Amniotic stem cell (primary cell): Measurements from ENCODE around the gene AHDC1.
"Not testable (repeated sequence)": the region's sequence is repeated elsewhere in the genome, so short reads cannot be mapped to it uniquely, and the experiment has no call there.

Experiments used
- DNase-seq: peaks from one replicate; lab custom pipeline; 2025; lab: John Stamatoyannopoulos, UW

Gene AHDC1

GRCh38 chr1:27562534-27563340 lies 41.2 kb downstream of the AHDC1 start:
- no peak for DNase-seq

DNA sequence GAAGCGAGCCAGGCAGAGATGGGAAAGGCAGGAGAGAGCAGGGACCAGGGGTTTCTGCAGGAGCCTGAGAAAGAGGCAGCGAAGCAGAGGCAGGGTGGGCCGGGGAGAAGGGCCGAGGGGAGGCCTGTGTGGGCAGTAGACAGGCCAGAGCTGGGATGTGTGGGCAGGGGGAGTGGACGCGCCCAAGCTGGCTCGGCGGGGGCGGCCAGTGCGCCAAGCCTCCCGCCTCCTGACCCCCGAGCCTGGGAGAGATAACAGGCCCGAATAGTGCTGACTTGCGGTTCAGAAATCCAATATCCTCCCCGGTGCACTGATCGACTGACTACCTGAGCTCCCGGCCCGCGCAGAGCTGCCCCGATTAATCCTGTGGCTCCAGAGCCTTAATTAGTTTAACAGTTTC lies 41.9 kb downstream of the AHDC1 start:
- DNase-seq: no peak

- no peak for DNase-seq
Measured at GRCh38 chr1:27561124-27561899, 42.6 kb downstream of the AHDC1 start.

GRCh38 chr1:27560268-27561123 lies 43.4 kb downstream of the AHDC1 start:
- no peak for DNase-seq

- DNase-seq: no peak
Measured at GRCh38 chr1:27559466-27560030, 44.4 kb downstream of the AHDC1 start.

DNA sequence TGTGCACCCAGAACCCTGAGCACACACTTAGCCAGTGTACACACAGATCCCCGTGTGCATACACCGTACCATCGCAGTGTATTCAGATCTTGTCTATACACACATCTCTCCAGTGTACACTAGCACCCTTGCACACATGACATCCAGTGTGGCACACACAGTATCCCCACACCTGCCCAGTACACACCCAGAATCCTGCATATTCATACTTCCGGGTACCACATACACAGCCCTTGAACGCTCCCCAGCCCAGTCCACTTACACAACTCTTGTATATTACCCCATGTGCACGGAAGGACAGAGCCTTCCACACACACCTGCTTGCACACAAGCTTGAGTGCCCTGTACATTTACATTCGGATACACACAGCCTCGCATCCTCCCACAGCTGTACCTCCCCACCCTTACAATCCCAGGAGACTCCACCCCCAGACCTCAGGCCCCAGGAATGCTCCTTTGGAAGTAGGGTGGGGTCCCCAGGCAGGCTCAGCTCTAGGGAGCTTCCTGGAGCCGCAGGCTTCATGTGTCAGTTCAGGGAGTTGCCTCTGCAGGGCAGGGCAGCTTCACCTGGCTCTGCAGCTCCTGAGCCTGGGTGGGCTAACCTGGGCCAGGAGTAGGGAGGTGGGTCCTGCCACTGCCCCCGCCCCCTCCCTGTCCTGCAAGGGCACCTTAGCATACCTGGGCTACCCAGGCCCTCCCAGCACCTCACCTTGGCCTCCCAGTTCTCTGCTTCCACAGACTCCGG lies 46.2 kb downstream of the AHDC1 start:
- DNase-seq: no peak

GRCh38 chr1:27556781-27557595 lies 47.0 kb downstream of the AHDC1 start:
- peak; percentile 93 for DNase-seq

DNA sequence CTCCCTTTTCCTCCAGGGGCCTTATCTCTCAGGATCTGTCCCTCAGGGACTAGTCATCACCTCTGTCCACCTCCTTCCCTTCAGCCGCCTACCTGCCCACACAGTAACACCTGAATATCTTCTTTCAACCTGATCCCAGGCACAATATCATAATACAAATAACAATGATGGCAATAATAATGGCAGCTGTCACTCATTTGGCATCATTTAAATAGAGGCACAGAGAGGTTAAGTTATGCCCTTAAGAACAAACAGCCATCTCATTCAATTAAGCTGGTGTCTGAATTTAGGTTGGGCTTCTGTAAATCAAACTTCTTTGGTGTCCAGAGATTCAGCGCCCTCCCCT lies 47.5 kb downstream of the AHDC1 start:
- DNase-seq: no peak

GRCh38 chr1:27555700-27556424 lies 48.1 kb downstream of the AHDC1 start:
- no peak for DNase-seq

DNA sequence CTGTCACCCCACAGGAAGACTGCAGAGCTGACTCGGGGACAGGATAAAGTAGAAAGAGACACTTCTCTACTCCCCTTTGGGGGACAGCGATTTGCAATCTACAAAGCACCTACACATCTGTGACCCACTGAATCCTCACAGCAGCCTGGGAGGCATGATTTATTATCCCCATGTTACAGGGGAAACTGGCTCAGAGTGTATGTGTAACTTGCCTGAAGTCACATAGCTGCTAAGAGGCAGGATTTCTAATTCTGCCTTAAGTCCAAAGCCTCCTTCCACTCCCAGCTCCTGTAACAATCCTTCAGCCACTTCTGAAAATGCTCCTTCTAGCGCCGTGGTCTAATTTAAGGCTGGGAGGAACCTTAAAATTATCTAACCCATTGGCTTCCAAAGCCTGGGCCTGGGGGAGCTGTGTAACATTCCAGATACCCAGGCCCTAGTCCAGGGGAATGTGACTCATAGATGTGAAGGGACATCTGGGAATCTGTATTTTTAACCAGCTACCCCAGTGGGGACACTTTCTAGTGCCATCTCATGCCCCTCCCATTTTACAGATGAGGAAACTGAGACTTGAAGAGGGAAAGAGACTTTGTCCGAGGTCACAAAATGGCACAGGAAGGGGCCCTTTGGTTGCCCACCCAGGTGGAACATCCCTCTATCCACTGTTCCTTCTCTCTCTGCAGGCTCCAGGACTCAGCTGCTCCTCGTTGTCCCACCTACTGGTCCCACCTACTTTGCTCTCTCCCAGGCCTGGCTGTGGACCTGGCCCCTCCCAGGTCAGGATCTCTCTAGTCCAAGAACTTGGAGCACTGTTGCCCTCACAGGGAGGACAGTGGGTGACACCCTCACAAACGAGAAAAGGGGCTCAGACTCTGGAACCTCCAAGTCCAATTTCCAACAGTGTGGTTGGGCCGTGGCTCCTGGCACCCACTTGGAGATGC lies 48.9 kb downstream of the AHDC1 start:
- DNase-seq: no peak

DNA sequence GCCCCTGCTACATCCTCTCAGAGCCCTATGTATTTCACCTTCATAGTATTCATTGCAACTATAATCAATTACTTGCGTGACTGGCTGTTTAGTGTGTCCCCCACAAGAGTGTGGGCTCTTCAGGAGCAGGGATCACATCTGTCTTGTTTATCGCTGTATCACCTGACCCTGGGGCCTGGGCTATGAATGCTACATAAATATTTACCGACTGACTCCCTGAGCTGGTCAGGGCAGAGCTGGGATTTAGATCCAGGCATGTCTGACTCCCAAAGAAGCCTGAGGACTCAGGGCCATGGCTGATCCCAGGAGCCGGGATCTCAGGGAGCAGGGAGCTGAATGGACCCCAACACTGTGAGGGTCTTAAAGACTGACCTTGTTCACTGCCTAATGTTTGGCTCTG lies 49.7 kb downstream of the AHDC1 start:
- DNase-seq: no peak

- not testable (repeated sequence) for DNase-seq
Measured at GRCh38 chr1:27553823-27554222, 50.1 kb downstream of the AHDC1 start.

DNA sequence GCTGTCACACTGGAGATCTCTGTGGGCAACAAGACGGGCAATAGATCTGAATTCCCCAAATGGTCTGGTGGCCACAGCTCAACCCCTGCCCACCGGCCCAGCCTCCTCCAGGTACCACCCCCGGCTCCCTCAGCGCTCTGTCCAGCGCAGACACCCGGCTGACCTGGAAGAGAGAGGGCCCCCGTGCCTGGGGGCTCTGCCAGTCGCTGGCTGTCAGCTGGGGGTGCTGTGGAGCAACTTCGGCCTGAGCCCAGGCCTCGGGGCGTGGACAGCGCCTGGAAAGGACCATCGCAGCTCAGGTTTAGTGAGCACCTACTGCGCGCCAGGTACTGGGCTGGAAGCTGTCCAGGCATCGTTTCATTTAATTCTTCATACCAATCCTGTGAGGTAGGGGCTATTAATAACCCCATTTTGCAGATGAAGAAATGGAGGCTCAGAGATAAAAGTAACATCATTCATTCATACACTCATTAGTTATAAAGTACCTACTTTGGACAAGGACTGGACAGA lies 51.0 kb downstream of the AHDC1 start:
- no peak for DNase-seq

DNA sequence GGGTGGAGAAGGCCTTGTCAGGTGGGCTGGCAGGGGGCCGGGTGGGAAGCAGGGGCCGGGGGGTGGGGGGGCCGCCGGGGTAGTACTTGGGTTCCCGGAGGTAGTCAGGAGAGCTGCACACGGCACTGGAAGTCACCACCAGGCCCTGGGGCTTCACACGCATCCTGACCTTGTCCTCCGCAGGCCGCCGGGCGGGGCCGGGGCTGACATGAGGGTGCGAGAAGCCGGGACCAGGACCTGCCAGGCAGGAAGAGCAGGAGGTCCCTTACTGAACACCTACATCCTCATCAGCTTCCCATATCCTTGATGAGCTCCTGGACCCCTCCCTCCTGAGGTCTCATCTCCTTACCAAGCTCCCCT lies 52.0 kb downstream of the AHDC1 start:
- no peak for DNase-seq

DNA sequence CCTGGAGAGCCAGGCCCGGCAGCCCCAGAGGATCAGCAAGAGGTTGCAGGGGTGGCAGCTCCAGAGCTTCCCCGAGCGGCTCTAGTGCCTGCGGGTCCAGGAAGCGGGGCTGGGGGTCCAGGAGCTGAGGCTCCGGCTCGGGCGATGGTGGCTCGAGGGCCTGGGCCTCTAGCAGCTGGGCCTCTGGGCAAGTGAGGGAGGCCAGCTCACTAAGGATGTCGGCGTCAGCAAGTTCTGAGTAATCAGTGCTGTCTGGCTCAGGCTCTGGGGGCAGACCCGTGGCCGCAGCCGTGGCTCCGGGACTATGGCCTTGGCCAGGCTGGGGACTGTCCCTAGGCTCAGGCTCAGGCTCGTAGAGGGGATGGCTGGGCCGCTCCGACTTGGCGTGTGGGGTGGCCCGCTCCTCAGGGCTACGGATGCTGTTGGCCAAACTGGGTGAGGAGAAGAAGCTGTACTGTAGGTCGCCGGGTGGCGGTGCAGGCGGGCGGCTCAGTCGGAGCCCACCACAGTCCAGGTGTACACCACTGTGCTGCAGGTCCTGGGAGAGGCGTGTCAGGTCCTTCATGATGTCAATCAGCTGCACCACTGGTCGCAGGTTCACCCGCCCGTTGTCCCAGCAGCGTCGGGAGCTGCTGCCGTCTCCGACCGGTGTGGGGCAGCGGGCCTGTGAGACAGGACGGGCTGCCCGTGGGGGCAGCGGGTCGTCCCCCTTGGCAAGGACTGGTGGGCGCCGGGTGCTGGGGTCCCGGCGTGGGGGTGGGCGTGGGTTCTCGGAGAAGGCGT lies 52.6 kb downstream of the AHDC1 start:
- no peak for DNase-seq

DNA sequence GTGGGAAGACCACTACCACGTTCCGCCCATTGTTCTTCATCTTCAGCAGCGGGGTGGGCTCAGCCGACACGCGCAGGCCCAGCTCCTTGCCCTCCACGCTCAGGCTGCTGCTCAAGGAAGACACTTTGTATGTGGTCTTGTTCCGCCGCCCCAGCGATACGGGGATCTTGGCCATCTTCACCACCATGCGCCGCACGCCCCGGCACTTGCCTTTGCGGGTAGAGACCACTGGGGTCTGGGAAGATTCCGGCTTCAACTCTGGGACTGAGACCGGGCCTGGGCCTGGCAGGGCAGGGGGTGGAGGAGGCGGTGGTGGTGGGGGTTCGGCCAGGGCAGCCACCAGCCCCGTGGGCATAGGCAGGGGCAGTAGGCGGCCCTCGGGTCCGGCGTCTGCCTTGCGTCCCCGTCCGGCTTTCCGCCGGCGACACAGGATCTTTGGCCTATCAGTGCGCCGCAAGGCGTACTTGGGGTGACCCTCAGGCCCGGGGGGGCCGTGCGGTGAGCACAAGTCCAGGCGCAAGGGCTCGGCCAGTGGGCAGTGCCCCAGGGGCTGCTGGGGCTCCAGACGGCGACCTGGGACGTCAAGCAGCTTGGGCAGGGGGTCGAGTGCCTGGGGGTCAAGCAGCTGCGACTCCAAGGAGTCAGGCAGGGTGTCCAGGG lies 53.3 kb downstream of the AHDC1 start:
- no peak for DNase-seq

GRCh38 chr1:27549807-27550408 lies 54.0 kb downstream of the AHDC1 start:
- no peak for DNase-seq
